ENCODE data around the gene GTF2F2. TPM values are rescaled to one million over a fixed set of nuclear protein-coding genes. Genes with fewer than 3 reads are reported as not detected.

GTF2F2 gene
- total RNA-seq, 1 experiment from 2014 or later: 47.4 TPM

GRCh38 chr13:45082964-45083363 lies 37.3 kb upstream of the GTF2F2 start:
- CTCF ChIA-PET: no interaction called here
- H3K36me3 Mint-ChIP-seq (ENCODE audit: insufficient read depth, unreplicated experiment): no peaks in the 10 kb centered on the region
- DNase-seq (ENCODE audit: unreplicated experiment): peak; percentile 37
- no peak for TF ChIP-seq CTCF (IDR thresholded peaks at IDR 0.05; ENCODE audit: unreplicated experiment)
- no peaks in the 10 kb centered on the region for H3K9me3 Mint-ChIP-seq (ENCODE audit: unreplicated experiment)
- POLR2A ChIA-PET: interaction anchor here (0.6 kb wide), 1 partner anchor 107 kb away, joined by 3 read pairs; no protein-coding TSS in a partner anchor
- intact Hi-C loops (cut with micrococcal nuclease): no loop called here
- peaks cover 14% of the 10 kb centered on the region for H3K27me3 Mint-ChIP-seq (ENCODE audit: insufficient read depth, unreplicated experiment)
- no TSS peak for BruUV-seq (replicated peaks)
- H3K27ac Mint-ChIP-seq (ENCODE audit: low read depth, unreplicated experiment): no peak overlapping the region
- peak overlapping the region; percentile 3 for H3K4me3 Mint-ChIP-seq (ENCODE audit: unreplicated experiment)
- H3K4me1 Mint-ChIP-seq (ENCODE audit: insufficient read depth, unreplicated experiment): peaks cover 9% of the 10 kb centered on the region

GRCh38 chr13:45084515-45084914 lies 35.8 kb upstream of the GTF2F2 start:
- H3K9me3 Mint-ChIP-seq (ENCODE audit: unreplicated experiment): no peaks in the 10 kb centered on the region
- no TSS peak for BruUV-seq (replicated peaks)
- intact Hi-C loops (cut with micrococcal nuclease): no loop called here
- H3K4me1 Mint-ChIP-seq (ENCODE audit: insufficient read depth, unreplicated experiment): peaks cover 9% of the 10 kb centered on the region
- H3K36me3 Mint-ChIP-seq (ENCODE audit: insufficient read depth, unreplicated experiment): no peaks in the 10 kb centered on the region
- no peak for DNase-seq (ENCODE audit: unreplicated experiment)
- ChIA-PET CTCF (no interaction called here), POLR2A (no interaction called here)
- H3K4me3 Mint-ChIP-seq (ENCODE audit: unreplicated experiment): no peak overlapping the region
- H3K27me3 Mint-ChIP-seq (ENCODE audit: insufficient read depth, unreplicated experiment): peaks cover 14% of the 10 kb centered on the region
- H3K27ac Mint-ChIP-seq (ENCODE audit: low read depth, unreplicated experiment): no peak overlapping the region
- no peak for TF ChIP-seq CTCF (IDR thresholded peaks at IDR 0.05; ENCODE audit: unreplicated experiment)

GRCh38 chr13:45086484-45086883 lies 33.8 kb upstream of the GTF2F2 start:
- ChIA-PET POLR2A (no interaction called here), CTCF (interaction anchor here (0.6 to 0.7 kb wide), 2 partner anchors 144 to 577 kb away, joined by 3 to 6 read pairs; no protein-coding TSS in a partner anchor)
- no peak for TF ChIP-seq CTCF (IDR thresholded peaks at IDR 0.05; ENCODE audit: unreplicated experiment)
- Mint-ChIP-seq H3K4me1 (ENCODE audit: insufficient read depth, unreplicated experiment) (peaks cover 9% of the 10 kb centered on the region), H3K9me3 (ENCODE audit: unreplicated experiment) (no peaks in the 10 kb centered on the region), H3K4me3 (ENCODE audit: unreplicated experiment) (no peak overlapping the region), H3K36me3 (ENCODE audit: insufficient read depth, unreplicated experiment) (no peaks in the 10 kb centered on the region), H3K27me3 (ENCODE audit: insufficient read depth, unreplicated experiment) (peaks cover 2% of the 10 kb centered on the region), H3K27ac (ENCODE audit: low read depth, unreplicated experiment) (no peak overlapping the region)
- intact Hi-C loops (cut with micrococcal nuclease): no loop called here
- no peak for DNase-seq (ENCODE audit: unreplicated experiment)
- BruUV-seq (replicated peaks): no TSS peak

- H3K9me3 Mint-ChIP-seq (ENCODE audit: unreplicated experiment): no peaks in the 10 kb centered on the region
- no peaks in the 10 kb centered on the region for H3K36me3 Mint-ChIP-seq (ENCODE audit: insufficient read depth, unreplicated experiment)
- H3K27me3 Mint-ChIP-seq (ENCODE audit: insufficient read depth, unreplicated experiment): no peaks in the 10 kb centered on the region
- BruUV-seq (replicated peaks): no TSS peak
- DNase-seq (ENCODE audit: unreplicated experiment): peak; percentile 28
- H3K4me3 Mint-ChIP-seq (ENCODE audit: unreplicated experiment): no peak overlapping the region
- intact Hi-C loops (cut with micrococcal nuclease): no loop called here
- ChIA-PET POLR2A (interaction anchor here (0.9 to 1.1 kb wide), 2 partner anchors 9 to 37 kb away, joined by 3 to 4 read pairs; no protein-coding TSS in a partner anchor), CTCF (interaction anchor here (0.6 to 1.2 kb wide), 3 partner anchors 44 to 187 kb away, joined by 3 to 4 read pairs (median 3); no protein-coding TSS in a partner anchor)
- no peak overlapping the region for H3K27ac Mint-ChIP-seq (ENCODE audit: low read depth, unreplicated experiment)
- TF ChIP-seq CTCF (IDR thresholded peaks at IDR 0.05; ENCODE audit: unreplicated experiment): no peak
- peaks cover 6% of the 10 kb centered on the region for H3K4me1 Mint-ChIP-seq (ENCODE audit: insufficient read depth, unreplicated experiment)
Observed at GRCh38 chr13:45092663-45093062, 27.6 kb upstream of the GTF2F2 start.
